ENCODE results near the gene PCMTD2. TPM values are rescaled to one million over a fixed set of nuclear protein-coding genes. Genes with fewer than 3 reads are reported as not detected.

The PCMTD2 gene
- total RNA-seq, 1 donor from 2014 or later = 40.5 TPM

DNA sequence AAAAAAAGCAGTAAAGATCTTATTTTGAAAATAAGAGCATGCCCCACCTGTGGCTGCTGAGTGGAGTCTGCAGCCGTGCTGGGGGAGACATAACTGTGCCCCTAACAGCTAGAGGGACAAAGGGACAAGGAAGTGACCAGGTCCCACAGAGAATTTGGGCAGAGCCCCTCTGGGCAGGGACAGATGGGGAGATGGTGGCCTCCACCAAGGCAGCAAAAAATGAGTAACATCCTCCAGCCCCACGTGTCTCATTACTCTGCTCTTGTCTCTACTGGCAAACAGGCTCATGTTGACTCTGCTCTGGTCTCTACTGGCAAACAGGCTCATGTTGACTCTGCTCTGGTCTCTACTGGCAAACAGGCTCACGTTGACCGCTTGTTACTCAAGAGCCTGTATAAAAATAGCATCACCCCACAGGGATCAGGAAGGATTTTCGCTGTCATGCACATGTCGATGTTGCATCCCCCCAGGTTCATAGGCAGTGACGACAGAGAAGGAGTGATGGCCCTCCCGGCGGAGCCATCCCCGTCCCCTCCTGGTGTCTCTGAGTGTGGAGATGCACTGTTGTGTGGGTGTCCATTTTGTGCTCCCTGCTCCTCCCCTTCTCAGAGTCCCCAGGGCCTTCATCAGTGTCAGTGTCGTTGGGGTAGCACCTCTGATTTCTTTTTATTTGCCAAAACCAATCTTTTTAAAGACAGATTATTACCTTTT, 17.3 kb upstream of the PCMTD2 start:
- DNase-seq (ENCODE audit: low read depth in 2 of 2) = no peak

DNA sequence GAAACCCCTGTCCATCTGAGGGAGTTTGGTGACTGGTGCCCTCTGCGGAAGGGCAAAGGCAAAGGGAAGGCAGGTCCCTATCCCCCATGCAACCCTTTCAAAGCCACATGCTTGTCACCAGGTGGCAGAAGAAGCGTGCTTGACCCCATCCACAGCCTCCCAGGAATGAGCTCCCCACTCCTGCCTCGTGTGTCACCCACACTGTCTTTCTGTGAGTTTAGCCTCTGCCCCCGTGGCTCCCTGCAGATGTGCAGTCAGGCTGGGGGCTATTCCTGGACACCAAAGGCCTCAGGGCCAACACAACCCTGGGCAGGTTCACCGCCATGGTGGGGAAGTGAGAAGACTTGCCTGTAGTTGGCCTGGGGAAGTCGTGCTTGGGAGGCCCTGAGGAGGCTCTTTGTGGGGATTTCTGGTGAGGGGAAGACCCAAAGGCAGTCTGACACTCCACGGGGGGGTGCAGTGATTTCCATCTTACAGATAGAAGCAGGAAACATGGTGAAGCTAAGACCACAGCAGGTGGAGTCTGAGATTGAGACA, 16.6 kb upstream of the PCMTD2 start:
- no peak for DNase-seq (ENCODE audit: low read depth in 2 of 2)

DNA sequence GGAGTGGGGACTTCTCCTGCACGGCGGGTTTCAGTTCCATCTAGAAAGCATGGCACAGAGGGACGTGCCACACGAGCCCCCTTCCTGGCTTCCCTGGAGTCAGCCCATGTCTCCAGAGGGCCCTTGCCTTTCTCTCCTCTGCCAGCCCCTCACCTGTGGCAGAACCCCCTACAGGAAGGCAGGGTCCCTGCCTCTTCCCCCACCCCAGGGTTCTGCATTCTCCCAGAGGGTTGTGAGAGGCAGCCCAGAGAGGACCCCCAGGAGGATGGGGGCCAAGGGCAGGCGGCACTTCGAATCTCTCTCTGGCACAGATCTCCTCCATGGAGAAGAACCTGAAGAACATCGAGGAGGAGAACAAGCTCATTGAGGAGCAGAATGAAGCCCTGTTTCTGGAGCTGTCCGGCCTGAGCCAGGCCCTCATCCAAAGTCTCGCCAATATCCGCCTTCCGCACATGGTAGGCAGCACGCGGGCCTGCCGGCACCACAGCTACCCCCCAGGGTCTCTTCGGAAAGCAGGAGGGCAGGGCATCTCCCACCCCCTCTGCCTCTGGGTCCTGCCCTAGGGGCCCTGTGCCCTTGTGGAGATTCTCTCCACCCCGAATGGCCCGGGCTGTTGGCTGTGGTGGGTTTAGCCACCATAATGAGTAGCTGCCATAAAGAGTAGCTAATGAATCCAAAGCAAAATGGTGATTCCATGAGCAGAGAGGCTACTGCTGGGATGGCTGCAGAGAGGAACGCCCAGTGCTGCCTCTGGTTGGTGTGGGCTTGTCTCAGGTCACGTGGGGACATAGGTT, 15.9 kb upstream of the PCMTD2 start:
- DNase-seq (ENCODE audit: low read depth in 2 of 2) = no peak

DNA sequence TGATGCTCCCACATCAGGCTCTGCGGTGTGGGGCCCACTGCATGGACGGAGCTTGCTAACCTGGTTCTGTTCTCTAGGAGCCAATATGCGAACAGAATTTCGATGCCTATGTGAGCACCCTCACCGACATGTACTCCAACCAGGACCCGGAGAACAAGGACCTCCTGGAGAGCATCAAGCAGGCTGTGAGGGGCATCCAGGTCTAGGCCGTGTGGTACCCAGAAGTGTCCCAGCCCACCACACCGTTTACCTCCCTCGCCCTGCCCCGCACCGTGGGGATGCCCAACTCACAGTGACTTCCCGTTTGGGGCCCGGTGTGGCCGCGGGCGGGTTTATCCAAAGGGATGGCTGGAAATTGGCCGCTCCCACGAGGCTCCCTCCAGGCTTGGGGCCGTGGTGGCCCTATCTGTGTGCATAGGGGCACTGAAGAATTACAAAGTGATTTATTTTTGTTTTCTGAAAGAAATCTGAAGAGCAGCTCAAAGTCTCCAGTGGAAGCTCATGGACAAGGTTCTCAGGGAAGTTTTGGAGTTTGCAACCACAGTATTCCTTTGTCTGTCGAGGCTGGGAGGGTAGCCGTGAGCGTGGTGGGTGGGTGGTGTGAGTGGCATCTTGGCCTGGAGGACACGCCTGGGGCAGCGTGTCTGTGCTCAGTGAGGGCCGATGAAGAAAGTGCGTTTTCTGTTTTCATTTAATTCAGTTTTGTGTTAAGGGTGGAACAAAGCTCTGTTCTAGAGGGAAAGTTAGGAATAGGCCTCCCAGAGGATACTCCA, 15.1 kb upstream of the PCMTD2 start:
- DNase-seq (ENCODE audit: low read depth in 2 of 2) = no peak

DNA sequence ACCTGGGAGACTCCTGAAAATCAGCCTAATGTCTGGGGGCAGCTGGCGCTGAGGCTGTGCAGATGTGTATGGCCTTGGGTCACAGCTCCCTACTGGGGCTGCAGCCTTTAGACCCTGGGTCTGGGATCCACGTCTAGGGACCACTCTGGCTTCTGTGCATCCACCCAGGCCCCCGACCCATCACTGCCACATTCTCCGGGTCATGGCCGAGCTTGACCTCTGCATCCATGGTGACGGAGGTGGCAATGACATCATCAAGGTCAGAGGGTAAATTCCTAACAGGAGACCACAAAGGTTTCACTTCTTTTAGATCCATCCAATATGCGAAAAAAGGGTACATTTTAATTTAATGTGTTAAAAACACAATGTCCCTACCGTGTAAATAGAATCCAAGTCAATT, 14.5 kb upstream of the PCMTD2 start:
- DNase-seq (ENCODE audit: low read depth in 2 of 2) = no peak

DNA sequence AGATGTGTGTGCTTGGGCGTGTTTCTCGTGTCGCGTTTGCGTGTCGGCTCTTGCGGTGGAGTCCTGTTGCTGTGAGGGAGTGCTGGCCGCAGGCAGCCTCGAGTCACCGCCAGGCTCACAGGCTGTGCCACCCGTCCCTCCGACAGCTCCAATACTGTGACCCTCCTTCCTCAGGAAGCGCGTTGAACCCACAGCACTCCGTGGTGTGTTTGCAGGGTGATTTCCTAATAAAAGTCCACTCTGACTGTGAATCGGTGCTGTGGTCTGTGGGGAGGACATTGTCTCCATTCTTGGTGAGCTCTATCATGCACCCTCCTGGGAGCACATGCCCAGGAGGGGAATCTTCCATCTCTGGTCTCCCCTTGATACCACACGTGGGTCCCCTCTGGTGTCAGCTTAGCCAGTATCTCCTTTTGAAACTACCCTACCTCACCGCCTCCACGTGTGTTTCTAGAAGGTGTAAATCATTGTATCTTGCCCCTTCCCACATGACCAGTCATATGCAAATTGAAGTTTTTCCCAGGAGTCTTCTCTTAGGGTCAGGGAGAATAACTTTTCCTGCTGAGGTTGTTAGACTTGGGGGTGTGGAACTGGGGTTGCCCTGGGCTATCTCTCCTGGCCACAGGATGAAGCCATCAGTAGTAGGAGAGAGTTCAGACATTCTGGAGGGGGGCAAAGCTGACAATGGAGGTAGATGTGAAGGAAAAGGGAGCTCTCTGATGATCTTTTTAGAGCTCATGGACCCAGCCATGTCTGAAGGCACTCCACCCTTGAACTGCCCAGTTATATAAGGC, 13.3 kb upstream of the PCMTD2 start:
- no peak for DNase-seq (ENCODE audit: low read depth in 2 of 2)

DNA sequence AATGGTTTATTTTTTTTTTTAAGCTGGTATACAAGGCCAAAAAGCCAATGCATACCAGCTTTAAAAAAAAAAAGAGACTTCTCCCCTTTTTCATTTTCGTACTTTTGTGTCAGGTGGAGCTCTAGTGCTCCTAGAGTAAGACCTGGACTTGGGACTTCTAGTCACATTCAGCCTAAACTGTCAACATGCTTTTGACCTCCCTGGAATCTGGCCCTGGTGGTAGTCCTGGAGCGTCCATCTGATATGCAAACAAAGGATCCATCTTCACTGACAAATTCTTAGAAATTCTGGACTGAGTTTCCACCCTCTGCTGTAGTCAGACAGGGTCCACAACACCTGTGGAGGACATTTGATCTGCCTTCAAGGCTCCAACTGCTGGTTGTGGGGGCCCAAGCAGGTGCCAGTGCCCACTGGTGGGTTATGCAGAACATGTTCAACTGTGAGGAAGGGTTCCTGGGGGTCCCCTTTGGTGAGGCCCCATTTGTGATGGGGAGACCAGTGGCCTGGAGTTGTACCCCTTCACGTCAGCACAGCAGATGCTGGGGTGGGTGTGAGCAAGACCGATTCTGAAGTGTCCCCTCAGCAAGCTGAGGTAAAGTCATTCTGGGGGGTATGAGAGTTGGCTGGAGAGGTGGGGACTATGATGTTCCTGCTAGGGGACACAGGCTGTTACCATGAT, 12.6 kb upstream of the PCMTD2 start:
- no peak for DNase-seq (ENCODE audit: low read depth in 2 of 2)

DNA sequence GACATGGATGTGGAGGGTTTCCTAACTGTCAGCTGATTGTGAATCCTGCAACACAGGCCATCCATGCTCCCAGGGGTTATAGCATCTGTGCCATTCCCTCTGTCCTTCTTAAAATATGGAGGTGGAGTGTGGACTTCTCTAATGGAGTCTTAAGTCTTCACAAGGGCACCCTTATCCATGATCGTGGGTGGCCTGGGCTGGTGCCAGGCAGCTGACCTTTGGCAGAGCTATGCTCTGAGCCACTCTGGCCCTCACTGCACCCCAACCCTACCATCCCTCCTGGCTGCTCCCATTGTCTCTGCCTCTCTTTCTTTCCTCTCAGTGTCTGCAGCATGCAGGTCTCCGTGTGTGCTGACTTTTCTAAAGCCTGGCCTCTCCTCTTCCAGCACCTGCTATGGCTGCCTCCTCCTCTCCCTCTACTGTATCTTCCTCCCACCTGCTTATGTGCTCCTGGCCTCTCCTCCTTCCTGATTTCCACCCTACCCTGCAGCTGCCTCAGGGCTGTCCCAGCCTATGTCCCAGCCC, 11.2 kb upstream of the PCMTD2 start:
- DNase-seq (ENCODE audit: low read depth in 2 of 2) = no peak

DNA sequence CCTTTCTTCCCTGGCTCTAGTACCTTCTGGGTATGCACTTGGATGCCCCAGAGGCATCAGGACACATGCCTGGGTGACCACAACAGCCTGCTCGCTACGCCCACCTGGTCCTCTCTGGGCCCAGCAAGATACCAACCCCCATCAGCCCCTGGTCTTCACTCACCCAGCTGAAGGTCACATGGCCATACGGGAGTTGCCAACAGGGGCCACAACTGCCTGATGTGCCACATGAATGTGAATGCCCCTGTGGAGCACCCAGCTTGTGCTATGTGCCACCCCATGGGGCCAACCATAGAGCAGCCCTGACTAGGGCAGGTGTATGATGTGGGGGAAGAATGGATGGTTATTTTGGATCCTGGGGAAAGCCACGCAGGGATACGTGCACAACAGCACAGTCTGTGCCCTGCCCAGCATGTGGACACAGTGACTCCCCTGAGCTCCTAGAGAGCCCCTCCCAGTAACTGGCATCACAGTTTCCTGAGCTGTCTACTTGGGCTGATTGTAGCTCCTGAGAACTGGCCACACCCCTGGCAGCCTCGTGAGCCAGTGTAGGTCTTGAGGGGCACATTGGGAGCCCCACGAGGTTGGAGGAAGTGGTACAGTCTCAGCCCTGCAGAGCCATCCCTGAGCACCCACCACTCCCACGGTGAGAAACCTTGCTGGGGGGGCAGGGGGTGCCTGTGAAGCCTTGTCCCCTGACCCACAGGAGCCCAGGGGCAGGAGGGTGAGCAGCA, 10.5 kb upstream of the PCMTD2 start:
- no peak for DNase-seq (ENCODE audit: low read depth in 2 of 2)

DNA sequence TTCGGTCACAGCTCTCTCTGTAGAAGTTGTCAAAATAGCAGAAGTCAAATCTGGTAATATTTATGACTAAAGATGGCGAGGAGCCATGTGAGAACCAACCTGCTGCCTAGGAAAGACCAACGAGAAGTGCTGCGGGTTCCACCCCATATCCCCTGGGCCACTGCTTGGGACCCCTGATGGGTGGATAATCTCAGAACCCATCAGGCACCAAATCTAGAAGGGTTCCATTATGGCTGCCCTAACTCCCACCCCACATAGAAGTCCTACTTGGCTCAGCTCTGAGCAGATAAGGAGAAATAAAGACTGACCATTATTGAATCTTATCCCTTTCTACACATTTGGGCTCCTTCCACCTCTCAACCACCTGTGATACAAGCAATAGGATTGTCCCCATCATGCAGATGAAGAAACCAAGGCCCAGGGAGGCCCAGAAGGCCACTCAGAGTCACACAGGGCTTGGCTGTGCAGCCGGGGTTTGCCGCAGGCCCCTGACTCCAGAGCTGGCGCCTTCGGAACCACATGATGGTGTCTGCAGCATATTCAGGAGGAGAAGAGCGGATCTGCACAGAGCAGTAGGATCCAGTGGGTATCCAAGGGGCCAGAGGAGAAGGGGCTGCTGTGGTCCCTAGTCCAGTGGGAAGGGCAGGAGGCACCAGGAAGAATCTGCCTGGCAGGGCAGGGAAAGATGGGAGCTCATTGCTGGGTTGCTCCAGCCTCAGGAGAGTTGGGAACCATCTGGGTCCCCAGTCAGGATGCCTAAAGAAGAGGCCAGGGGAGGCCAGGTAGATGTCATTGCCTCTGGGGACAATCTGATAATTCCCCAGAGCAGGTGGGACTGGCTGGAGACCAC, 9.6 kb upstream of the PCMTD2 start:
- DNase-seq (ENCODE audit: low read depth in 2 of 2) = no peak

DNA sequence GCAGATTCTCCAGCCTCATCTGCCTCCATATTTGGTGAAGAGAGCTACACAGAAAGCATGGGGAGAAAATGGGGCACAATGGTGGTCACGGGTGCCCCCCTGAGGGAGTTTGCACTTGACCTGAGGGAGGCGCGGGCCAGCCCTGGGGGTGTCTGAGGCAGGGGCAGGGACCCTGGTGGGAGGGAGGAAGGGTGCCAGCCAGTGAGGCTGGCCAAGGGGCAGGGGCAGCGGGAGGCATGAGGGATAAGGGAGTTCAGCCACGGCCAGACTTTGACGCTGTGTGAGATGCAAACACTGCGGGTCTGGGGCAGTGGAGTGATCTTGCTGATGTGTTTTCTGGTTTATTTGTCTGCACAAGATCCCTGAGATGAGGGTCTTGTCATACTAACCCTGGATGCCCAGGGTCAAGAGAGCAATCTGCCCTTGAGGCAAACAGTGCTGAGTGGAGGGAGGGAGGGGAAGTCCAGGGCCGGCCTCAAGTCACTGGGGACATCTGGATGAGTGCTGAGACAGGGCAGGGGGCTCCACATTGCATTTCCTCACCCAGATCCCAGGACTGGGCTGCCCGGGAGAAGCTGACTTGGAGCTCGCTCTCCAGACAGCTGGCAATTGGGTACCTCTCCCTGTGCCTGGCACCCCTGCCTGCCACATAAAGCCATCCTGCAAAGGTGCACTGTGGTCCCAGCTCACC, 8.8 kb upstream of the PCMTD2 start:
- DNase-seq (ENCODE audit: low read depth in 2 of 2) = no peak

DNA sequence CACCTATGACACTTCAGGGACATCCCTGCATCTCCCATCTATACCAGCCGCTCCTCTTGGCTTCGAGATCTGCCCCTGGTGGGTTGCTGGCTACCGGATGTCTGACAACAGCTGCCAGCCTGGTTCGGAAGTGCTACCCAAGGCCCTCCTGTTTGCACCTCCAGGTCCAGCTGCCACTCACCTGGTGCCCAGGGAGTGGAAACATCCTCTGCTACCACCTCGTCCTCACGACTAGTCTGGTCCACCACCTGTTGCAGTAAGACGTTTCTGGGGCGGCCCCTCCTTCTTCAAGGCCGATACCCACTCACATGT, 8.3 kb upstream of the PCMTD2 start:
- DNase-seq (ENCODE audit: low read depth in 2 of 2) = no peak

DNA sequence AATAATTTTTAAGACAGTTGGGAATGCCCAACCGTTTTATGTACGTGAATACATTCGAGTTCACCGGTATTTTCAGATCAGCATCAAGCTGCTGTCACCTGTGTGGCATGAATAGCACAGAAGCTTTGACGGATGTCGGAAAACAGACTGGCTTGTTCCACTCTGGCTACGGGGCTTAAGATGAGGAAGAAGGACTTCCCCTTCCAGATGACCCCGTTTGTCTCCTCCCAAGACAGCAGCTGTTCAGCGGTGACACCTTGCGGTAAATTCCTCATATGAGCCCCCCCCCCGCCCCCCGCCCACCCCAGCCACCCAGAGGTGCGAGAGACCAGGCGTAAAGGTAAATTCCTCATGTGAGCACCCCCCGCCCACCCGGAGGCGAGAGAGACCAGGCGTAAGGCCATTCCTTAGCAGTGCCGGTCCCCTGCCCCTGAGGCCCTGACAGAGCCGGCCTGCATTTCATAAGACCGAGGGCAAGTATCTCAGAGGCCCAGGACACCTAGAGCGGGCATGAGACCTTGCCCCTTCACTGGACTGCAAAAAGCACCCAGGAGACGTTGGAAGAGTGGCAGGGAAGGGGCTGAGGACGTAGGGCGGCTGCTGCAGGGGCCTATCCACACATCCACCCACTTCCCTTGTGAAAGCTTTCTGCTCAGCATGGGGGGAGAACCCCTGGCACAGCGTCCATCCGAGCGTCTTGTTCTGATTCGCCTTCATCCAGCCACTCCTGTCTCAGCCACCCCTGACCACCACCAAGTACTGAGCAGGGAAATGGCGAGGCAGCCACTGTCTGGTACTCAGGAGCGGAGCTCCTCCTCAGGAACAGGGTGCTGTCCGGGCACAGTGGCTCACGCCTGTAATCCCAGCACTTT, 7.3 kb upstream of the PCMTD2 start:
- no peak for DNase-seq (ENCODE audit: low read depth in 2 of 2)

DNA sequence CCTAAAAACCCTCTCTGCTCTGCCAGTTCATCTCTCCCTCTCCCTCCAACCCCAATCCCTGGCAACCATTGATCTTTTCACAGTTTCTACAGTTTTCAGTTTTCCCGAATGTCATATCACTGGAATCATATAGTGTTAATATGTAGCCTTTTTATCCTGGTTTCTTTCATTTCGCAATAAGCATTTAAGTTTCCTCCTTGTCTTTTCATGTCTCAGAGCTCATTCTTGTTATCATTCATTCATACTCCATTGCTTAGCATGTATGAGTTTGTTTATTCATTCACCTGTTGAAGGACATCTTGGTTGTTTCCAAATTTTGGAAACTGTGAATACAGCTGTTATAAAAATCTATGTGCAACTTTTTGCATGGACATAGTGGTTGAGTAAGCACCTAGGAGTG, 5.5 kb upstream of the PCMTD2 start:
- no peak for DNase-seq (ENCODE audit: low read depth in 2 of 2)

DNA sequence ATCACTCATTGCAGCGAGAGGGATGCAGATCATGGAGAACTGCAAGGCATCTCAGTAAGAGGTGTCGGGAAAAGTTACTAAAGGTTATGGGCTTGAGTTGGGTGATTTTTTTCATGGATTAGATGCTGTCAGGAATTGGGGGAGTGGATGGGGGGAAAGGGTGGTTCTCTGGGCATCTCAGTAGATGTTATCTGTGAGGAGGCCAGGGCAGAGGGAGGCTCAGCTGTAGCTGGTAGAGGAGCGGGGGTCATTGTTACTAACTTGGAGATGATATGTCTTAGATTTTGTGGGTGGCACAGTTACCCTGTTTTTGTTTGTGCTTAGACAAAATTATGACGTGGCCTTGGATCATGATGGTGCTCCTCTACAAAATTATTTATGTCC, 2.6 kb upstream of the PCMTD2 start:
- no peak for DNase-seq (ENCODE audit: low read depth in 2 of 2)

DNA sequence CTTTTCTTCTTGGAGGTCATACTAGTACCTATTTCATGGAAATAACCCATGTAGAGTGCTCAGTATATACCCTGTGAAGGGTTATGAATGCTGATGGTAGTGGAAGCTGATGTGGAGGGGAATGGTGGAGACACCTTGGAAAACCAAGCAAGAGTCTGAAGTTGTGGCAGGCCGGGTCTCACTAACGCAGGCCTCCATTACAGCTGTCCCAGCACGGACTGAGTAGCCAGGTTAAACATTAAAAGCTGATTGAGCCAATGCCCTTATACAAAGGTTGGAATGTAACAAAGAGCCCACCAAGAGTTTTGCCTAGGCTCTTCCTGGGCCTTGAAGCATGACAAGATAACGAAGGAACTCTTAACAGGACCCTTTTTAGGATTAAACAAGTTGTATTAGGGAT, 2.1 kb upstream of the PCMTD2 start:
- DNase-seq (ENCODE audit: low read depth in 2 of 2) = no peak

DNA sequence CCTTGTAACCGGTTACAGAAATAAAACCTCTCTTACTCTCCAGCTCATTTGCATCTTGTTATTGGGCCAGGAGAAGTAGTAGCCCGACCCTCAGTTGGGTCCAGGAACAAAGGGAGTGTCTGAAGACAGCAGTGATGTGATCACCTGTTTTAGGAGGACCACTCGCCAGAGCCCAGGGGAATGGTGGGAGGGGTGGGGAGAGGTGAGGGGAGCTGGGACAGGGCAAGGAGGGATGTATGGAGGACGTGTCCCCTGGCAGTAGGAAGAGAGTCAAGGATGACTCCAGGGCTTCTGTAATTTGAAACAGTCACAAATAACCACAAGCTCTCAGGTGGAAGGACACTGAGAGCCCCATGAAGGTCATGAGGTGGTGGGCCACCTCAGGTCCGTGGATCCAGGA, 1.4 kb upstream of the PCMTD2 start:
- DNase-seq (ENCODE audit: low read depth in 2 of 2) = no peak

Data from lung microvascular endothelial cell (primary cell).